NCI-H1105 treated with DMSO at 0.1 percent for 48 hours (cell line): ENCODE data around the gene NR6A1.
"Not testable (repeated sequence)": the region's sequence is repeated elsewhere in the genome, so short reads cannot be mapped to it uniquely, and the experiment has no call there.

Experiments used
- DNase-seq: peaks from one replicate; lab custom pipeline; 2025; lab: John Stamatoyannopoulos, UW

Gene NR6A1

GRCh38 chr9:124615840-124616239 is 155.3 kb downstream of the NR6A1 start:
- not testable (repeated sequence) for DNase-seq

GRCh38 chr9:124615100-124615742 is 155.9 kb downstream of the NR6A1 start:
- no peak for DNase-seq

- DNase-seq: no peak
These were observed 157.3 kb downstream of the NR6A1 start for GRCh38 chr9:124613849-124614248.

- no peak for DNase-seq
These were observed 160.0 kb downstream of the NR6A1 start for GRCh38 chr9:124611106-124611505.

- DNase-seq: no peak
These were observed 165.1 kb downstream of the NR6A1 start for GRCh38 chr9:124606027-124606426.

- DNase-seq: no peak
These were observed 165.9 kb downstream of the NR6A1 start for GRCh38 chr9:124605258-124605657.

GRCh38 chr9:124602632-124603031 is 168.5 kb downstream of the NR6A1 start:
- no peak for DNase-seq

GRCh38 chr9:124602204-124602603 is 168.9 kb downstream of the NR6A1 start:
- DNase-seq: peak; percentile 79

- DNase-seq: no peak
These were observed 170.7 kb downstream of the NR6A1 start for GRCh38 chr9:124600407-124600806.

- no peak for DNase-seq
These were observed 171.9 kb downstream of the NR6A1 start for GRCh38 chr9:124599121-124599795.

- DNase-seq: no peak
These were observed 173.1 kb downstream of the NR6A1 start for GRCh38 chr9:124598048-124598447.

GRCh38 chr9:124596172-124596839 is 174.8 kb downstream of the NR6A1 start:
- no peak for DNase-seq

GRCh38 chr9:124595743-124596142 is 175.4 kb downstream of the NR6A1 start:
- no peak for DNase-seq

GRCh38 chr9:124594673-124595072 is 176.4 kb downstream of the NR6A1 start:
- DNase-seq: no peak

- DNase-seq: no peak
These were observed 176.9 kb downstream of the NR6A1 start for GRCh38 chr9:124594225-124594624.

GRCh38 chr9:124593651-124594058 is 177.5 kb downstream of the NR6A1 start:
- DNase-seq: no peak

GRCh38 chr9:124593200-124593599 is 177.9 kb downstream of the NR6A1 start:
- DNase-seq: no peak

- DNase-seq: no peak
These were observed 180.0 kb downstream of the NR6A1 start for GRCh38 chr9:124590889-124591641.

- DNase-seq: no peak
These were observed 186.5 kb downstream of the NR6A1 start for GRCh38 chr9:124584631-124585030.

- no peak for DNase-seq
These were observed 188.0 kb downstream of the NR6A1 start for GRCh38 chr9:124583134-124583533.

- no peak for DNase-seq
These were observed 190.9 kb downstream of the NR6A1 start for GRCh38 chr9:124580186-124580585.

GRCh38 chr9:124576751-124577150 is 194.4 kb downstream of the NR6A1 start:
- no peak for DNase-seq
